Measurements from ENCODE around the gene RXYLT1. TPM values are rescaled to one million over a fixed set of nuclear protein-coding genes. Genes with fewer than 3 reads are reported as not detected.

Gene RXYLT1
- total and polyA plus RNA-seq, 11 donors = 7.6 to 28.3 (median 20.7) TPM

- H3K36me3 ChIP-seq = no peaks in the 10 kb centered on the region
- intact Hi-C loops (cut with DNase I) = loop anchor here in 2 of 10 donors (5.0 to 10.0 kb wide), 2 partner anchors 426 to 569 kb away; partner anchors contain the start of gene C12orf56 (in 1 of the 2)
- 23 to 31% (median 26%) methylated on average over 4 of the region's 4 CpGs for WGBS, 4 donors
These were observed 46.4 kb downstream of the RXYLT1 start for GRCh38 chr12:63826006-63826585.

GRCh38 chr12:63828867-63829266 is 49.2 kb downstream of the RXYLT1 start:
- DNase-seq (no peak), ATAC-seq (no peak)
- WGBS, 4 donors = 82 to 90% (median 87%) methylated on average over 2 of the region's 2 CpGs
- Histone ChIP-seq H3K27me3 (no peaks in the 10 kb centered on the region), H3K4me3 (no peak overlapping the region), H3K36me3 (no peaks in the 10 kb centered on the region), H3K9me3 (peaks cover 0 to 7% (median 0%) of the 10 kb centered on the region in 12 donors), H3K27ac (no peak overlapping the region), H3K4me1 (no peaks in the 10 kb centered on the region)
- intact Hi-C loops (cut with DNase I) = loop anchor here in 2 of 10 donors (5.0 to 10.0 kb wide), 2 partner anchors 423 to 566 kb away; partner anchors contain the start of gene C12orf56 (in 1 of the 2)
- no peak for TF ChIP-seq POLR2A (IDR thresholded peaks at IDR 0.05)
- no peak for TF ChIP-seq CTCF (IDR thresholded peaks at IDR 0.05)

More at GRCh38 chr12:63826006-63826585, 46.4 kb downstream of the RXYLT1 start:
- Histone ChIP-seq H3K4me1 (peaks cover 0 to 8% (median 0%) of the 10 kb centered on the region in 12 donors), H3K27me3 (peaks cover 0 to 7% (median 0%) of the 10 kb centered on the region in 9 donors), H3K4me3 (no peak overlapping the region), H3K27ac (no peak overlapping the region), H3K9me3 (peaks cover 0 to 7% (median 0%) of the 10 kb centered on the region in 12 donors)
- ATAC-seq (peak; percentile 26 to 67 (median 46)), DNase-seq (no peak)
- TF ChIP-seq CTCF (IDR thresholded peaks at IDR 0.05) (peak; percentile 56 to 86 (median 64)), POLR2A (IDR thresholded peaks at IDR 0.05) (no peak)

- WGBS, 4 donors = 78 to 87% (median 80%) methylated on average over 2 of the region's 2 CpGs
- no peaks in the 10 kb centered on the region for H3K36me3 ChIP-seq
- no peak overlapping the region for H3K4me3 ChIP-seq
- ATAC-seq (no peak), DNase-seq (no peak)
- H3K4me1 ChIP-seq = no peaks in the 10 kb centered on the region
- TF ChIP-seq CTCF (IDR thresholded peaks at IDR 0.05) = no peak
- intact Hi-C loops (cut with DNase I) = loop anchor here in 1 of 10 donors (5.0 kb wide), 1 partner anchor 421 kb away; no protein-coding TSS in a partner anchor
- no peaks in the 10 kb centered on the region for H3K9me3 ChIP-seq
- H3K27me3 ChIP-seq = no peaks in the 10 kb centered on the region
- no peak overlapping the region for H3K27ac ChIP-seq
These were observed 56.3 kb downstream of the RXYLT1 start for GRCh38 chr12:63836046-63836445.

- WGBS, 4 donors = 77 to 87% (median 83%) methylated on average over 3 of the region's 3 CpGs
- Histone ChIP-seq H3K4me1 (no peaks in the 10 kb centered on the region), H3K36me3 (no peaks in the 10 kb centered on the region), H3K9me3 (no peaks in the 10 kb centered on the region), H3K27me3 (no peaks in the 10 kb centered on the region), H3K4me3 (no peak overlapping the region), H3K27ac (no peak overlapping the region)
- DNase-seq = no peak
- intact Hi-C loops (cut with DNase I) = loop anchor here in 1 of 10 donors (5.0 kb wide), 1 partner anchor 420 kb away; no protein-coding TSS in a partner anchor
- no peak for TF ChIP-seq POLR2A (IDR thresholded peaks at IDR 0.05)
- no peak for TF ChIP-seq CTCF (IDR thresholded peaks at IDR 0.05)
- ATAC-seq = no peak
These were observed 57.2 kb downstream of the RXYLT1 start for GRCh38 chr12:63836936-63837335.

All from heart left ventricle (tissue), 16 donors.